Liver (tissue), 9 donors: Measurements from ENCODE around the gene FBXO47. TPM values are rescaled to one million over a fixed set of nuclear protein-coding genes. Genes with fewer than 3 reads are reported as not detected.

Experiments used
- DNase-seq: peaks from one replicate; pipeline ENCODE4 v3.0.0-alpha.2; 2017; ENCODE audit warnings: low spot score
- H3K27ac ChIP-seq, 2 donors: one replicate each; pipeline ENCODE4 v1.7.0; 2013; ENCODE audit warnings: inconsistent platforms in 2 of 2, low read length in 2 of 2, control low read depth in 1 of 2, low read depth in 1 of 2, mild to moderate bottlenecking in 1 of 2
- H3K27me3 ChIP-seq, 4 donors: one replicate each; pipeline versions ENCODE4 v1.6.1 to v1.7.0; 2013; ENCODE audit warnings: low read length in 3 of 4, inconsistent platforms in 1 of 4, mild to moderate bottlenecking in 1 of 4, moderate library complexity in 1 of 4; ENCODE audit not compliant: control insufficient read depth in 4 of 4, insufficient read depth in 4 of 4
- H3K36me3 ChIP-seq, 4 donors: one replicate each; pipeline versions ENCODE4 v1.6.1 to v1.7.0; 2013; ENCODE audit warnings: low read length in 3 of 4, mild to moderate bottlenecking in 3 of 4, low read depth in 1 of 4, moderate library complexity in 1 of 4; ENCODE audit not compliant: control insufficient read depth in 4 of 4, insufficient read depth in 3 of 4
- H3K4me1 ChIP-seq, 4 donors: one replicate each; pipeline versions ENCODE4 v1.6.1 to v1.7.0; 2013; ENCODE audit warnings: low read length in 3 of 4, mild to moderate bottlenecking in 3 of 4, moderate library complexity in 1 of 4; ENCODE audit not compliant: control insufficient read depth in 4 of 4, insufficient read depth in 4 of 4
- H3K4me3 ChIP-seq, 3 donors: one replicate each; pipeline versions ENCODE4 v1.6.1 to v1.7.0; 2013; ENCODE audit warnings: low read length in 3 of 3, control low read depth in 1 of 3, low read depth in 1 of 3, mild to moderate bottlenecking in 1 of 3
- H3K9ac ChIP-seq, 2 donors: one replicate each; pipeline ENCODE4 v1.7.0; 2013; ENCODE audit warnings: low read length in 2 of 2, mild to moderate bottlenecking in 2 of 2, moderate library complexity in 2 of 2, control low read depth in 1 of 2, low read depth in 1 of 2
- H3K9me3 ChIP-seq, 4 donors: one replicate each; pipeline versions ENCODE4 v1.6.1 to v1.7.0; 2013; ENCODE audit warnings: low read length in 3 of 4; ENCODE audit not compliant: control insufficient read depth in 4 of 4
- EGR1 ChIP-seq, 2 donors: IDR thresholded peaks; 2 replicates each; pipeline ENCODE4 v1.6.1; 2016 to 2018; ENCODE audit warnings: antibody characterized with exemption in 2 of 2, low read depth in 2 of 2
- FOXA1 ChIP-seq: IDR thresholded peaks from 2 replicates; pipeline ENCODE4 v1.6.1; 2016; ENCODE audit warnings: antibody characterized with exemption
- FOXA2 ChIP-seq: IDR thresholded peaks from 2 replicates; pipeline ENCODE4 v1.6.1; 2016; ENCODE audit warnings: antibody characterized with exemption
- HNF4A ChIP-seq, 2 donors: conservative IDR thresholded peaks; 2 replicates each; pipeline ENCODE4 v1.6.1; 2016; ENCODE audit warnings: antibody characterized with exemption in 2 of 2, mild to moderate bottlenecking in 2 of 2
- HNF4G ChIP-seq: IDR thresholded peaks from 2 replicates; pipeline ENCODE4 v1.6.1; 2016; ENCODE audit warnings: antibody characterized with exemption
- JUND ChIP-seq, 2 donors: IDR thresholded peaks; 2 replicates each; pipeline ENCODE4 v1.6.1; 2016; ENCODE audit warnings: antibody characterized with exemption in 2 of 2
- MAX ChIP-seq: IDR thresholded peaks from 2 replicates; pipeline ENCODE4 v1.6.1; 2016; ENCODE audit warnings: antibody characterized with exemption
- NR2F2 ChIP-seq: IDR thresholded peaks from 2 replicates; pipeline ENCODE4 v1.6.1; 2016; ENCODE audit warnings: antibody characterized with exemption
- RAD21 ChIP-seq, 2 donors: IDR thresholded peaks; 2 replicates each; pipeline ENCODE4 v1.6.1; 2016; ENCODE audit warnings: antibody characterized with exemption in 2 of 2, mild to moderate bottlenecking in 2 of 2
- REST ChIP-seq: IDR thresholded peaks from 2 replicates; pipeline ENCODE4 v1.6.1; 2016; ENCODE audit warnings: antibody characterized with exemption, mild to moderate bottlenecking
- RXRA ChIP-seq, 2 donors: IDR thresholded peaks; 2 replicates each; pipeline ENCODE4 v1.6.1; 2017 to 2018; ENCODE audit warnings: antibody characterized with exemption in 2 of 2, mild to moderate bottlenecking in 1 of 2
- SP1 ChIP-seq: IDR thresholded peaks from 2 replicates; pipeline ENCODE4 v1.6.1; 2018; ENCODE audit warnings: antibody characterized with exemption, mild to moderate bottlenecking
- TAF1 ChIP-seq: conservative IDR thresholded peaks from 2 replicates; pipeline ENCODE4 v1.6.1; 2016; ENCODE audit warnings: antibody characterized with exemption, mild to moderate bottlenecking
- YY1 ChIP-seq: IDR thresholded peaks from 2 replicates; pipeline ENCODE4 v1.6.1; 2016; ENCODE audit warnings: antibody characterized with exemption, mild to moderate bottlenecking
- ZBTB33 ChIP-seq: IDR thresholded peaks from 2 replicates; pipeline ENCODE4 v1.6.1; 2016; ENCODE audit warnings: antibody characterized with exemption
- WGBS: extraction: QIAGEN DNeasy Blood & Tissue Kit; methylation state at CpG from one replicate; pipeline ENCODE4 v1.1.7; 2013; 5-methylcytosine and 5-hydroxymethylcytosine counted together
- polyA plus RNA-seq, 2 donors: library from polyadenylated mRNA; stranded (reverse) in 1 of 2; unstranded in 1 of 2; fragments of 200-250 nt in 1 of 2; fragments of >200 nt in 1 of 2; fragmentation: Nextera tagmentation in 1 of 2; extraction: Ambion mirVana in 1 of 2; gene quantifications; one replicate each; pipeline versions ENCODE4 v1.2.1 to v1.2.3, GENCODE V29; 2013 to 2015
- total RNA-seq, 2 donors: library from RNA; depleted of rRNA; stranded (reverse); fragments of >200 nt; gene quantifications; one replicate each; pipeline ENCODE4 v1.2.3, GENCODE V29; 2014
- TF ChIP-seq, protein P1 (sequence below): fragments of 150-350 bp; IDR thresholded peaks from 2 replicates; pipeline ENCODE4 v1.5.1; 2017; ENCODE audit warnings: improper control_type of control experiment, low read depth, low read length; ENCODE audit not compliant: missing input control
- TF ChIP-seq, protein P2 (sequence below): IDR thresholded peaks from 2 replicates; pipeline ENCODE4 v1.6.1; 2016; ENCODE audit warnings: antibody characterized with exemption
- donor health status: healthy.
- donor health status: healthy.
- donor health status: healthy.
- donor health status: healthy.
- donor health status: healthy.

The FBXO47 gene
- total and polyA plus RNA-seq, 4 donors = not detected

DNA sequence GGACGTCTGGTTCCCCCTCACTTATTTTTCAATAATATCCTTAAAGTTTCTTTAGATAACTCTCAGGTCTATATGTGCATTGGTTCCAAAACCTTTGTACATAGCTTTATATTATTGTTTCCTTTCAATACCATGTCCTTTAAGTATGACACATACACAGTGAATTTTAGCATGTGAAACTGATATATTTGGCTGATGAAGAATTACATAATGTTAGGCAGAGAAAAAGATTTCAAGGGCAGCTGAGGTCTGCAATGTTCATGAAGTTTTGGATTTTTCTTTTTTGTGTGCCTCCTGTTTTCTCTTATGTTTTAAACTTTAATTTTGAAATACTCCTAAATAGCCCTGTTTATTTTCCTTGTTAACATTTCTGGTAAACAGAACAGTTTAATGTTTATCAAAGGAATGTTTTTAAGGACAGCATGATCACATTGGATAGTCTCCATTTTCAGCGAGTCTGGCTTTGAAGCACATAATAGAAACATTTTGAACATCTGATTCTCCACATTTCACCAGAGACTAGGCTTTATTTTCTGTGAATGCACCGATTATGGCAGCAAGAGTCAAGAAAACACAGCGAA is 32.9 kb upstream of the FBXO47 start:
- Histone ChIP-seq H3K4me3 (no peak overlapping the region), H3K4me1 (no peaks in the 10 kb centered on the region), H3K36me3 (no peaks in the 10 kb centered on the region), H3K9me3 (peaks cover 2 to 11% (median 5%) of the 10 kb centered on the region in 4 donors), H3K9ac (no peak overlapping the region), H3K27me3 (no peaks in the 10 kb centered on the region), H3K27ac (peak overlapping the region in 1 of 2 donors; percentile 54)
- 58% methylated on average over 4 of the region's 4 CpGs for WGBS
- TF ChIP-seq NR2F2 (no peak), JUND (IDR thresholded peaks at IDR 0.05) (no peak), YY1 (peak; percentile 27), HNF4A (conservative IDR thresholded peaks at IDR 0.05) (no peak), RAD21 (IDR thresholded peaks at IDR 0.05) (no peak), MAX (no peak), REST (no peak)
- TF ChIP-seq, protein P1, sequence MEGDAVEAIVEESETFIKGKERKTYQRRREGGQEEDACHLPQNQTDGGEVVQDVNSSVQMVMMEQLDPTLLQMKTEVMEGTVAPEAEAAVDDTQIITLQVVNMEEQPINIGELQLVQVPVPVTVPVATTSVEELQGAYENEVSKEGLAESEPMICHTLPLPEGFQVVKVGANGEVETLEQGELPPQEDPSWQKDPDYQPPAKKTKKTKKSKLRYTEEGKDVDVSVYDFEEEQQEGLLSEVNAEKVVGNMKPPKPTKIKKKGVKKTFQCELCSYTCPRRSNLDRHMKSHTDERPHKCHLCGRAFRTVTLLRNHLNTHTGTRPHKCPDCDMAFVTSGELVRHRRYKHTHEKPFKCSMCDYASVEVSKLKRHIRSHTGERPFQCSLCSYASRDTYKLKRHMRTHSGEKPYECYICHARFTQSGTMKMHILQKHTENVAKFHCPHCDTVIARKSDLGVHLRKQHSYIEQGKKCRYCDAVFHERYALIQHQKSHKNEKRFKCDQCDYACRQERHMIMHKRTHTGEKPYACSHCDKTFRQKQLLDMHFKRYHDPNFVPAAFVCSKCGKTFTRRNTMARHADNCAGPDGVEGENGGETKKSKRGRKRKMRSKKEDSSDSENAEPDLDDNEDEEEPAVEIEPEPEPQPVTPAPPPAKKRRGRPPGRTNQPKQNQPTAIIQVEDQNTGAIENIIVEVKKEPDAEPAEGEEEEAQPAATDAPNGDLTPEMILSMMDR = no peak
- no peak for DNase-seq

DNA sequence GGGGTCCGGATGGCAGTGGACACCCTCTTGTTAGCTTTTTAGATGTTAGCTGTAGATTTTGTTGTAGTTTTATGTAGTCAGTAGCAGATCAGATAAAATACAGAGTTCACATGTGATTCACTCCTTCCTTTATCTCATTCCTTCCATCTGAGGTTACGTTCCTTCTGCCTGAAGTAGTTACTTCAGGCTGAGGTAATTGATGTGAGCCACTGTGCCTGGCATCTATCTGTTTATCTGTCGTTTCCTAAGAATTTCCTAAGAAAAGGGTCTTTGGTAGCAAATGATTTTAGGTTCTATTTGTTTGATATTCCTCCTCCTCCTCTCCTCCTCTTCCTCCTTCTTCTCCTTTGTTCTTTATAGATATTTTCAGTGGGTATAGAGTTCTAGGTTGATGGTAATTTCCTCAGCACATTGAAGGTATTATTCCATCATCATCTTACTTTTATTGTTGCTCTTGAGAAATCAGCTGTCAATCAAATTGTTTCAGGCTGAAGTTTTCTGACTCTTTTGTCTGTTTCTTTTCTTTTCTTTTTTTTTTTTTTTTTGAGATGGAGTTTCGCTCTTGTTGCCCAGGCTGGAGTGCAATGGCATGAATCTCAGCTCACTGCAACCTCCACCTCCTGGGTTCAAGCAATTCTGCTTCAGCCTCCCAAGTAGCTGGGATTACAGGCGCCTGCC is 29.6 kb upstream of the FBXO47 start:
- Histone ChIP-seq H3K4me1 (no peaks in the 10 kb centered on the region), H3K9me3 (peaks cover 2 to 11% (median 5%) of the 10 kb centered on the region in 4 donors), H3K36me3 (no peaks in the 10 kb centered on the region), H3K4me3 (no peak overlapping the region), H3K27me3 (no peaks in the 10 kb centered on the region), H3K27ac (no peak overlapping the region), H3K9ac (no peak overlapping the region)
- no peak for DNase-seq
- WGBS = 91% methylated on average over 5 of the region's 5 CpGs
- TF ChIP-seq ZBTB33 (no peak), FOXA1 (no peak), HNF4G (no peak), JUND (IDR thresholded peaks at IDR 0.05) (no peak), YY1 (no peak), EGR1 (IDR thresholded peaks at IDR 0.05; ENCODE audit: low read depth in 2 of 2) (no peak), TAF1 (no peak), HNF4A (conservative IDR thresholded peaks at IDR 0.05) (no peak), FOXA2 (no peak), REST (no peak), NR2F2 (no peak), SP1 (no peak), RXRA (IDR thresholded peaks at IDR 0.05) (no peak)
- TF ChIP-seq, protein P1 = no peak
- TF ChIP-seq, protein P2, sequence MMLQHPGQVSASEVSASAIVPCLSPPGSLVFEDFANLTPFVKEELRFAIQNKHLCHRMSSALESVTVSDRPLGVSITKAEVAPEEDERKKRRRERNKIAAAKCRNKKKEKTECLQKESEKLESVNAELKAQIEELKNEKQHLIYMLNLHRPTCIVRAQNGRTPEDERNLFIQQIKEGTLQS = no peak
